ENCODE results near the gene INPP4A. TPM values are rescaled to one million over a fixed set of nuclear protein-coding genes. Genes with fewer than 3 reads are reported as not detected.

INPP4A gene
- total RNA-seq, 1 donor from 2014 or later = 19.9 TPM

GRCh38 chr2:98568161-98568956, 123.7 kb downstream of the INPP4A start:
- DNase-seq (ENCODE audit: low spot score) = no peak
- intact Hi-C loops (cut with DNase I) = loop anchor here (10.0 kb wide), 1 partner anchor 154 kb away; no protein-coding TSS in a partner anchor

GRCh38 chr2:98569197-98569793, 124.6 kb downstream of the INPP4A start:
- intact Hi-C loops (cut with DNase I) = loop anchor here (10.0 kb wide), 1 partner anchor 154 kb away; no protein-coding TSS in a partner anchor
- DNase-seq (ENCODE audit: low spot score) = peak; percentile 78

GRCh38 chr2:98569915-98570314, 125.3 kb downstream of the INPP4A start:
- intact Hi-C loops (cut with DNase I) = loop anchor here (10.0 kb wide), 1 partner anchor 155 kb away; no protein-coding TSS in a partner anchor
- peak; percentile 44 for DNase-seq (ENCODE audit: low spot score)

DNA sequence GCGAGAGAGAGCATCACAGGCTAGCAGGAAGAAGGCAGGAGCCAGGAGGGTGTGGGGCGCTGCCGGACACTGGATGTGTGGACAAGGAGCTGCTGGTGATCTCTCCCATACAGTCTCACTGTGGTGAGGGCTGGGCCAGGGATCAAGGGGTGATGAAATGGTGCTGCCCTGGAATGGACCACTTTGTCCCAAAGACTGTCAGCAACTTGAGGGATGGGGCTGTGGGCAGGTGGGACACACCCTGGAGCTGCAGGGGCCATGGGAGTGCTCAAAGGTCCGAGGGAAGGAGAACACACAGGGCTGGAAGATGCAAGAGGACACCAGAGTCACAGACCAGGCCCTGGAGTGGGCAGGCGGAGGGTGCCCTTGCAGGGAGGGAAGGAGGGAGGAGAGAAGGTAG, 125.7 kb downstream of the INPP4A start:
- DNase-seq (ENCODE audit: low spot score) = peak; percentile 51
- intact Hi-C loops (cut with DNase I) = no loop called here

DNA sequence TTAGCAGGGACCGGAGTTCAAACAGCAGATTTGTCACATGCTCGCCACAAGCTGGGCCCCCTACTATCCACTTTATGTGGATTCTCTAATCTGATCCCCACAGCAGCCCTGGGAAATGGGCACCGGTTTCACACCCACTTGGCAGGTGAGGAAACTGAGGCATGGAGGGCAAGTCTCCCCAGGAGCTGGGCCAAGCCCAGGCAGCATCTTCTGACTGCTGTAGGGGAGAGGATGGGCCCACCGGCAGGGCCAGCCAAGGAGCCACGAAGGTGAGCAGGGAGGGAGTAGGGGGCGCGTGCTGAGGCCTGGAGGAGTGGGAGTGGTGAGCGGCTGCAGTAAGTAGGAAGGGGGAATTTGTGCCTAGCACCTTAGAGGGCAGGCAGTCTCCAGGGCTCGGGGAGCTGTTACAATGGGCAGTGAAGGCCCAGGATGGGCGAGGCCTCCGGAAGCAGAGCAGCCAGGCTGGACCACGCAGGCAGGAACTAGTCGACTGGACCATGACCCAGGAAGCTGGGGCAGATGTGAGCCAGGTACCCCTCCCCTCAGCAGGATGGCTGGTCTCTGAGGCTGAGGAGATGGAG, 126.6 kb downstream of the INPP4A start:
- intact Hi-C loops (cut with DNase I) = no loop called here
- DNase-seq (ENCODE audit: low spot score) = no peak

GRCh38 chr2:98571796-98572195, 127.1 kb downstream of the INPP4A start:
- intact Hi-C loops (cut with DNase I) = no loop called here
- no peak for DNase-seq (ENCODE audit: low spot score)

GRCh38 chr2:98572211-98572610, 127.6 kb downstream of the INPP4A start:
- no peak for DNase-seq (ENCODE audit: low spot score)
- intact Hi-C loops (cut with DNase I) = no loop called here

- no peak for DNase-seq (ENCODE audit: low spot score)
- intact Hi-C loops (cut with DNase I) = no loop called here
Observed at GRCh38 chr2:98572676-98573075, 128.0 kb downstream of the INPP4A start.

DNA sequence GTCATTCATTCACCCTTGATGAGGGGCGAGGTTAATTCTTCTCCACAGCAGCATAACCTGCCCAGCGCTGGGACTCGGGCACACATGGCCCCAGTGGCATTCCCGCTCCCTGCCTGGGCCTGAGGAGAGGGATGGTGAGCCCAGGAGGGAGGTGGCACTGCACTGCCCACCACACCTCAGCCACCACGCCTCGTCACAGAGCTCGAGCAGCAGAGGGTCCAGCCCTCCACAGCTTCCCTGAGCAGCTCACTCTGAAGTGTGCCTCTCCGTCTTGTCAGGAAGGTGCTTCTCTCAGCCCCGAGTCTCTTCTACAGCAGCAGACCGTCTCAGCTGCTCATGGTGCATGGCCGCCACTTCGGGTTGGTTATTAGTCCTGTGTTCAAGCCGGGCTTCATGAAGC, 128.8 kb downstream of the INPP4A start:
- DNase-seq (ENCODE audit: low spot score) = no peak
- intact Hi-C loops (cut with DNase I) = no loop called here

DNA sequence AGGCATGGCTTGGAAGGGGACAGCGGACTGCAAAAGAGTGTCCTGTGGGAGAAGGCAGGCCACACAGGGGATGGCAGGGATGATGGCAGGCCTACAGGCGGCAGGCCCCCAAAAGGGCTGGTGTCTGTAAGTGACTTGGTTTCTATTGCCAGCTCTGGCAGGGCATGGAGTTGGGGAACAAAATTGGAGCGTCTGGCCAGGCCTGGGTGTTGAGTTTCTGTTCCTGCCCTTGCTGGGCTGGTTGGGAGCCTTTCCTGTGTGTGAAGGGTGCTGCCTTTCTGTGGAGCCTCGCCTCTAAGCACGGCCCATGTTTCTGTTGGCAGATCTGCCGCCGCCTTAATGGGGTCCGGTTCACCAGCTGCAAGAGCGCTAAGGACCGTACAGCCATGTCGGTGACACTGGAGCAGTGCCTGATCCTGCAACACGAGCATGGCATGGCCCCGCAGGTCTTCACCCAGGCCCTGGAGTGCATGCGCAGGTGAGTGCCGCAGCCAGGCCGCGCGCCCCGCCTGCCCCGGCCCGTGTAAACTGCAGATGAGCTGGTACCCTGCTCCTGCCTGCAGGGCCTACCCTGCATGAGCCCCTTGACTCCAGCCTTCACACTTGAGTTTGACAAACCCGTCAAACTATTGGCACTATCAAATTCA, 132.1 kb downstream of the INPP4A start:
- intact Hi-C loops (cut with DNase I) = no loop called here

GRCh38 chr2:98577313-98577712, 132.7 kb downstream of the INPP4A start:
- no peak for DNase-seq (ENCODE audit: low spot score)
- intact Hi-C loops (cut with DNase I) = no loop called here

More for the DNA sequence above, 132.1 kb downstream of the INPP4A start:
- DNase-seq (ENCODE audit: low spot score) = no peak

- DNase-seq (ENCODE audit: low spot score) = no peak
- intact Hi-C loops (cut with DNase I) = no loop called here
Observed at GRCh38 chr2:98578231-98578630, 133.6 kb downstream of the INPP4A start.

- DNase-seq (ENCODE audit: low spot score) = no peak
- intact Hi-C loops (cut with DNase I) = no loop called here
Observed at GRCh38 chr2:98579926-98580325, 135.3 kb downstream of the INPP4A start.

- DNase-seq (ENCODE audit: low spot score) = no peak
- intact Hi-C loops (cut with DNase I) = no loop called here
Observed at GRCh38 chr2:98580656-98581284, 136.1 kb downstream of the INPP4A start.

DNA sequence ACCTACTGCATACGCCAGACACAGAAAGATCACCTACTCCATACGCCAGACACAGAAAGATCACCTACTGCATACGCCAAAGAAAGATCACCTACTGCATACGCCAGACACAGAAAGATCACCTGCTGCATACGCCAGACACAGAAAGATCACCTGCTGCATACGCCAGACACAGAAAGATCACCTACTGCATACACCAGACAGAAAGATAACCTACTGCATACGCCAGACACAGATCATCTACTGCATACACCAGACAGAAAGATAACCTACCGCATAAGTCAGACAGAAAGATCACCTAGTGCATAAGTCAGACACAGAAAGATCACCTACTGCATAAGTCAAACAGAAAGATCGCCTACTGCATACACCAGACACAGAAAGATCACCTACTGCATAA, 137.9 kb downstream of the INPP4A start:
- DNase-seq (ENCODE audit: low spot score) = no peak
- intact Hi-C loops (cut with DNase I) = no loop called here

- intact Hi-C loops (cut with DNase I) = no loop called here
- no peak for DNase-seq (ENCODE audit: low spot score)
Observed at GRCh38 chr2:98583276-98583675, 138.6 kb downstream of the INPP4A start.

DNA sequence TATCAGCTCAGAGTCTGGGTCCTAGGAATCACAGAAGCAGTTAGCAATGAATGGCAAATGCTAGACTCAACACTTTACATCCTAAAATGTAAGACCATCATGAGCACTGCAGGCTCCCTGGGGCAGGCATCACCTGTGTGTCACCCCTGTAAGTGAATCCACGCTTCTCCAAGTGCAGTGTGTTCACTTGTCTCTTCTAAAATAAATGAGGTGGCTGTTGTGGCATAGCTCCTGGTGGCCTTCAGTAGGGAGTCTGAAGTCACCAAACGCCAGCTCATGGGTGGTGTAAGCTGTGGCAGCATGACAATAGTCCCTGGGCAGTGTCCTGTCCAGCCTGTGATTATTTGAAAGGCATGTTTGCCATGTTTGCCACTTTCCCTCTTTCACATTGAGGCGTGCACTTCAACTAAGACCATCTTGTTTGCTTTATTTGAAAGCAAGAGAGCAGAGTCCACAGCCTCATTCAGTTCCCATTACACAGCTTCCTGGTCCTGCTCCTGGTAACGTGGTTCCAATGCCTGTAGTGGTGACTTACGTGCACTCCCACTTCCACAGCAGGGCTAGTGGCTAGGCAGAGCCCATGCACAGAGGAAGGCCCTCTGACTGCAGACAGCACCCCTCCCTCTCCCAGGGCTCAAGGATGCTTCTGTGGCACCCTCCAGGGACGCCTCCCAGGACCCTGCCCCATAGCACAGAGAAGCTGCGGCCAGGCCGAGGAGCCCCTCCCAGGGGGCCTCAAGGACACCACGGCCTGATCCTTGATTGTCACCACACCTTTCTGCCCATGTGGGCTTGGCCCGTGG, 139.4 kb downstream of the INPP4A start:
- DNase-seq (ENCODE audit: low spot score) = no peak
- intact Hi-C loops (cut with DNase I) = no loop called here

GRCh38 chr2:98585386-98585785, 140.7 kb downstream of the INPP4A start:
- DNase-seq (ENCODE audit: low spot score) = no peak
- intact Hi-C loops (cut with DNase I) = no loop called here

DNA sequence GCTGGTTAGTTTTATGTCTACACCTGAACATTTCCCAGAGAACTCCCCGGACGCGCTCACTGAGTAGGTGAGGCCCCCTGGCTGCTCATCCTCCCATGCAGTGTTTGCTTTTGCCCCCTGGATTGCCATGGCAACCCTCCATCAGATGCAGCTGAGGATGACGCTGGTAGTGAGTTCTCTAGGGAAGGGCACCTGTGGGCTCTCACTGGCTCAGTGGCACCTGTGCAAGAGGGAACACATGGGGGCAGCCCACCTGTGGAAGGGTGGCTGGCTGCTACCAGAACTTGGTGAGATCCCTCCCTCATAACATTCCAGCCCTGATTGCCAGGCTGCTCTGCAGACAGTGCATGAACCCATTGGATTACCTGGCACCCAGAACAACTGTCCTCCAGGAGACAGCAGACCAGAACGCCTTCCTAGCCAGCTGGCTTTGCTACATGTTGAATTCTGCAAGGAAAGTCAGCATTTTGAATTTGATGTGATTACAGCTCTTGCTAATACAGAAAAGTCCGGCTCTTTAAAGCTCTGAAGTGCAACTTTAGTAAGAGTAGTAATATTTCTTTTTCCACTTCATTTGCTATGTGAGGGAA, 142.0 kb downstream of the INPP4A start:
- DNase-seq (ENCODE audit: low spot score) = no peak
- intact Hi-C loops (cut with DNase I) = no loop called here
